C4-2B (cell line): ENCODE measurements around the gene ERFE.
"Not testable (repeated sequence)": the region's sequence is repeated elsewhere in the genome, so short reads cannot be mapped to it uniquely, and the experiment has no call there.

ENCODE experiments used
- H3K27ac ChIP-seq: fragments of 450-650 bp; 2 replicates; pipeline ENCODE4 v1.5.1; 2017
- CTCF ChIP-seq: fragments of 450-650 bp; conservative IDR thresholded peaks from 2 replicates; pipeline ENCODE4 v1.5.1; 2017; ENCODE audit warnings: mild to moderate bottlenecking
- ZFX ChIP-seq: fragments of 450-650 bp; IDR thresholded peaks from 2 replicates; pipeline ENCODE4 v1.6.1; 2017

ERFE gene

GRCh38 chr2:238168196-238169047, 9.7 kb downstream of the ERFE start:
- H3K27ac ChIP-seq, result no peak overlapping the region
- TF ChIP-seq CTCF (no peak), ZFX (no peak)

- no peak overlapping the region for H3K27ac ChIP-seq
- no peak for TF ChIP-seq ZFX
- TF ChIP-seq CTCF, result no peak
Measured at GRCh38 chr2:238169048-238169707, 10.4 kb downstream of the ERFE start.

- peak overlapping the region; percentile 9; the same call in 1 of the 2 replicates for H3K27ac ChIP-seq
- TF ChIP-seq CTCF (no peak), ZFX (no peak)
Measured at GRCh38 chr2:238169708-238170251, 11.0 kb downstream of the ERFE start.

GRCh38 chr2:238170386-238171071, 11.8 kb downstream of the ERFE start:
- H3K27ac ChIP-seq, result no peak overlapping the region
- TF ChIP-seq ZFX, result no peak
- TF ChIP-seq CTCF, result no peak

- H3K27ac ChIP-seq, result not testable (repeated sequence)
Measured at GRCh38 chr2:238171072-238171431, 12.3 kb downstream of the ERFE start.

- no peak overlapping the region for H3K27ac ChIP-seq
- TF ChIP-seq ZFX, result no peak
- no peak for TF ChIP-seq CTCF
Measured at GRCh38 chr2:238171575-238172187, 12.9 kb downstream of the ERFE start.

GRCh38 chr2:238172439-238172838, 13.7 kb downstream of the ERFE start:
- TF ChIP-seq CTCF (no peak), ZFX (no peak)
- H3K27ac ChIP-seq, result no peak overlapping the region
